ENCODE measurements around the gene WDR72.

- TF ChIP-seq CTCF (IDR thresholded peaks at IDR 0.05; ENCODE audit: poor library complexity, severe bottlenecking), result no peak
- TF ChIP-seq REST (IDR thresholded peaks at IDR 0.05; ENCODE audit: borderline replicate concordance), result no peak
- TF ChIP-seq MXI1 (conservative IDR thresholded peaks at IDR 0.05; ENCODE audit: poor library complexity, severe bottlenecking), result no peak
- TF ChIP-seq TAF1 (IDR thresholded peaks at IDR 0.05; ENCODE audit: low read depth), result no peak
- no peak for TF ChIP-seq RAD21 (conservative IDR thresholded peaks at IDR 0.05)
- TF ChIP-seq EZH2 (IDR thresholded peaks at IDR 0.05; ENCODE audit: borderline replicate concordance, insufficient read depth, low read length, poor library complexity, severe bottlenecking), result no peak
Measured at GRCh38 chr15:53618461-53618860, 141.0 kb downstream of the WDR72 start.

Data from neural cell (in vitro differentiated cells).